Psoas muscle (tissue), 8 donors: ENCODE measurements around the gene FAM149B1. TPM values are rescaled to one million over a fixed set of nuclear protein-coding genes. Genes with fewer than 3 reads are reported as not detected.

Experiments
- ATAC-seq, 4 donors: fragments of 200-7000 bp; cut with Tn5 transposase; one replicate each; pipeline ENCODE4 v1.9.1; 2020; ENCODE audit warnings: moderate library complexity in 3 of 4, mild to moderate bottlenecking in 2 of 4
- DNase-seq, 2 donors: peaks; one replicate each; pipeline ENCODE4 v3.0.0-alpha.2; 2020
- H3K27ac ChIP-seq: fragments of 200-600 bp; one replicate; pipeline ENCODE4 v1.8.0; 2022
- H3K27me3 ChIP-seq, 3 donors: fragments of 200-600 bp in 1 of 3; one replicate each; pipeline versions ENCODE4 v1.6.1 to v1.8.0; 2013 to 2022; ENCODE audit warnings: low read length in 2 of 3, mild to moderate bottlenecking in 2 of 3, moderate library complexity in 1 of 3; ENCODE audit not compliant: insufficient read depth in 3 of 3
- H3K36me3 ChIP-seq, 2 donors: fragments of 200-600 bp in 1 of 2; one replicate each; pipeline versions ENCODE4 v1.6.1 to v1.8.0; 2013 to 2022; ENCODE audit warnings: low read depth in 1 of 2, mild to moderate bottlenecking in 1 of 2, moderate library complexity in 1 of 2; ENCODE audit not compliant: insufficient read depth in 1 of 2
- H3K4me1 ChIP-seq: fragments of 200-600 bp; one replicate; pipeline ENCODE4 v1.8.0; 2022
- H3K4me3 ChIP-seq: fragments of 200-600 bp; one replicate; pipeline ENCODE4 v1.8.0; 2022; ENCODE audit warnings: mild to moderate bottlenecking
- H3K9me3 ChIP-seq: fragments of 200-600 bp; one replicate; pipeline ENCODE4 v1.8.0; 2022
- WGBS, 3 donors: extraction: QIAGEN DNeasy Blood & Tissue Kit; methylation state at CpG; one replicate each; pipeline versions ENCODE4 v1.1.6 to v1.1.7; 2013; 5-methylcytosine and 5-hydroxymethylcytosine counted together
- intact Hi-C, 2 donors: fragments of 100-400 bp; cut with DNase I; formaldehyde crosslinking; loops; one replicate each; pipeline versions ENCODE4 v1.11.0 to v1.14.2; 2022
- polyA plus RNA-seq, 3 donors: library from polyadenylated mRNA; stranded (reverse); fragments of 200-250 nt; gene quantifications; one replicate each; pipeline ENCODE4 v1.2.3, GENCODE V29; 2013
- total RNA-seq, 4 donors: library from RNA; stranded (reverse); fragmentation: NEBNext Ultra II Directional in 2 of 4; extraction: Animal tissue kit (Norgen Biotek cat#: 25700) in 2 of 4; gene quantifications; one replicate each; pipeline versions ENCODE4 v1.2.1 to v1.2.4, GENCODE V29; 2021 to 2023
- TF ChIP-seq, protein P1 (sequence below): fragments of 200-600 bp; IDR thresholded peaks from one replicate; pipeline ENCODE4 v1.8.0; 2022; ENCODE audit warnings: antibody characterized with exemption
- donor health status: healthy with polysubstance abuse.
- donor health status: DM: no; HTN: no; CAD: no; lungs with moderate emphysema.
- donor health status: Bipolar disorder and iron deficiency.
- donor health status: healthy.
- donor health status: DM: yes; HTN: yes; CAD: no.
- donor health status: DM: no; HTN: no; CAD: no.
- donor health status: DM: no; HTN: no; CAD: no.
- donor health status: DM: yes; HTN: yes; CAD: no.

FAM149B1 gene
- total and polyA plus RNA-seq, 7 donors: 8.2 to 18.1 (median 10.8) TPM

DNA sequence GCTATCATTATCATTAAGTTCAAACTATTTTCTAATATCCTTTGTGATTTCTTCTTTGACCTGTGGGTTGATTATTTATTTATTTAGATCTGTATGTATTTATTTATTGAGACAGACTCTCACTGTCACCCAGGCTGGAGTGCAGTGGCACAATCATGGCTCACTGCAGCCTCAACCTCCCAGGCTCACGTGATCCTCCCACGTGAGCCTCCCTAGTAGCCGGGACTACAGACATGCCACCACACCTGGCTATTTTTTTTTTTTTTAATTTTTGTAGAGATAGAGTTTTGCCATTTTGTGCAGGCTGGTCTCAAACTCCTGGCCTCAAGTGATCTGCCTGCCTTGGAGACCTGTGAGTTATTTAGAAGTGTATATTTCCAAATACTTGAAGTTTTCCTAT, 113.2 kb downstream of the FAM149B1 start:
- TF ChIP-seq, protein P1, sequence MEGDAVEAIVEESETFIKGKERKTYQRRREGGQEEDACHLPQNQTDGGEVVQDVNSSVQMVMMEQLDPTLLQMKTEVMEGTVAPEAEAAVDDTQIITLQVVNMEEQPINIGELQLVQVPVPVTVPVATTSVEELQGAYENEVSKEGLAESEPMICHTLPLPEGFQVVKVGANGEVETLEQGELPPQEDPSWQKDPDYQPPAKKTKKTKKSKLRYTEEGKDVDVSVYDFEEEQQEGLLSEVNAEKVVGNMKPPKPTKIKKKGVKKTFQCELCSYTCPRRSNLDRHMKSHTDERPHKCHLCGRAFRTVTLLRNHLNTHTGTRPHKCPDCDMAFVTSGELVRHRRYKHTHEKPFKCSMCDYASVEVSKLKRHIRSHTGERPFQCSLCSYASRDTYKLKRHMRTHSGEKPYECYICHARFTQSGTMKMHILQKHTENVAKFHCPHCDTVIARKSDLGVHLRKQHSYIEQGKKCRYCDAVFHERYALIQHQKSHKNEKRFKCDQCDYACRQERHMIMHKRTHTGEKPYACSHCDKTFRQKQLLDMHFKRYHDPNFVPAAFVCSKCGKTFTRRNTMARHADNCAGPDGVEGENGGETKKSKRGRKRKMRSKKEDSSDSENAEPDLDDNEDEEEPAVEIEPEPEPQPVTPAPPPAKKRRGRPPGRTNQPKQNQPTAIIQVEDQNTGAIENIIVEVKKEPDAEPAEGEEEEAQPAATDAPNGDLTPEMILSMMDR: no peak
- Histone ChIP-seq H3K4me1 (no peaks in the 10 kb centered on the region), H3K36me3 (no peaks in the 10 kb centered on the region), H3K27ac (no peak overlapping the region), H3K4me3 (no peak overlapping the region), H3K27me3 (no peaks in the 10 kb centered on the region), H3K9me3 (no peaks in the 10 kb centered on the region)
- 84 to 86% (median 85%) methylated on average over 3 of the region's 3 CpGs for WGBS, 3 donors
- DNase-seq (no peak), ATAC-seq (no peak)
- intact Hi-C loops: no loop called here

DNA sequence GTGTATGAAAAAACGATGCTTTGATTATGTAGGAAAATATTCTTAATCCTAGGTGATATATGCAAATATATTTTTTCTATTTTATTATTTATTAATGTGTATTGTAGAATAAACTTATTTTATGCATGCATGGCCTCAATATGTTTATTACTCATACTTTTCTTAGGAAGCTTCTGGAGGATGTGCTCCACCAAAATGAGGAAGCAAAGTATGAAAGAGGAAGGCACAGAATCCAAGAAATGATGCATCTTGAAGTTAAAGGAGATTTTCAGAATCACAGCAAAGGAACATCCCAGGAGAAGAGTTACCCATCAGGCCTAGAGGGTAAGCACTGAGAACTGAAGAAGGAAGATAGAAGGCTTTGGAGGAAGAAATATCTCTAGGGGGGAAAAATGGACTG, 119.5 kb downstream of the FAM149B1 start:
- Histone ChIP-seq H3K27ac (no peak overlapping the region), H3K4me3 (no peak overlapping the region), H3K27me3 (no peaks in the 10 kb centered on the region), H3K4me1 (no peaks in the 10 kb centered on the region), H3K9me3 (no peaks in the 10 kb centered on the region), H3K36me3 (peaks cover 0 to 13% of the 10 kb centered on the region in 2 donors)
- 87 to 94% (median 91%) methylated on average over 1 of the region's 1 CpG for WGBS, 3 donors
- ATAC-seq: no peak
- intact Hi-C loops: no loop called here
- DNase-seq: no peak
- TF ChIP-seq, protein P1: no peak

DNA sequence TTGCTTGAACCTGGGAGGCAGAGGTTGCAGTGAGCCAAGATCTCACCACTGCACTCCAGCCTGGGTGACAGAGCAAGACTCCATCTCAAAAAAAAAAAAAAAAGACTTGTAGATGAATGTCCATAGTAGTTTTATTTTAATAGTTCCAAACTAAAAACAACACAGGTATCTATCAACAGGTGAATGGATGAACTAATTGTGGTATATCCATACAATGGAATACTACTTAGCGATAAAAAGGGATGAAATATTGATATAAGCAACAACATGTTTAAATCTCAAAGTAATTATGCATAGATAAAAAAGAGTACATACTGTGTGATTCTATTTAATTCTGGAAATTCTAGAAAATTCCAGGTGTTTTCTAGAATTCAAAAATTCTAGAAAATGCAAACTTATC, 122.0 kb downstream of the FAM149B1 start:
- peaks cover 0 to 13% of the 10 kb centered on the region in 2 donors for H3K36me3 ChIP-seq
- intact Hi-C loops: no loop called here
- TF ChIP-seq, protein P1: no peak
- H3K9me3 ChIP-seq: no peaks in the 10 kb centered on the region
- H3K4me3 ChIP-seq: no peak overlapping the region
- ATAC-seq (no peak), DNase-seq (no peak)
- WGBS, 3 donors: 97 to 100% (median 97%) methylated on average over 1 of the region's 1 CpG
- H3K27me3 ChIP-seq: no peaks in the 10 kb centered on the region
- H3K4me1 ChIP-seq: no peaks in the 10 kb centered on the region
- H3K27ac ChIP-seq: no peak overlapping the region

DNA sequence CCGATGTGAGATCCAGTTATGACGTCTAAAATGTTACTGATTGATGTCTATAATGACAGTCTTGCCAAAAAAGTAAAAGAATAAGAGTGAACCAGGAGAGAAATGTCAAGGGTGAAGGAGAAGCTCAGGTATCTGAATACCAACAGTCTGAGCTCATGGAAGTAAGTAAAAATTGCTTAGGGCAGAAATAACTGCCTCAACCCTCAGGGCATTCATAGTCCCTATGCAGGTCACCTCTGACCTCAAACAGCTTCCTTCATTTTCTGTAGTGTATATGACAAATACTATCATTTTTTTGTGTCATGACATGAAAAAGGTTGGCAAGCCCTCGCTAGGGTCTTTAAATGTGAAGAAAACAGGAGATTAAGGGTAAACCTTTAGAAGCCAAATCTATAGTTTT, 125.5 kb downstream of the FAM149B1 start:
- 50 to 76% (median 55%) methylated on average over 3 of the region's 3 CpGs for WGBS, 3 donors
- peaks cover 0 to 16% of the 10 kb centered on the region in 2 donors for H3K36me3 ChIP-seq
- no peak overlapping the region for H3K27ac ChIP-seq
- no peak for ATAC-seq
- TF ChIP-seq, protein P1: no peak
- no peaks in the 10 kb centered on the region for H3K9me3 ChIP-seq
- H3K4me3 ChIP-seq: no peak overlapping the region
- DNase-seq: no peak
- no peaks in the 10 kb centered on the region for H3K4me1 ChIP-seq
- intact Hi-C loops: no loop called here
- H3K27me3 ChIP-seq: no peaks in the 10 kb centered on the region

Other genes with a start within 250 kb of the FAM149B1 start
- gene PLA2G12B, start 213.3 kb upstream of the FAM149B1 start, total RNA-seq: under 1 TPM in 1 of 4 donors, not detected in 3; 0.22 TPM
- under 1 TPM in 1 of 3 donors, not detected in 2; 0.10 TPM for gene PLA2G12B, start 213.3 kb upstream of the FAM149B1 start, polyA plus RNA-seq
- 100 to 1,000 TPM in 2 of 4 donors, 10 to 100 TPM in 2; 38.1 to 205 (median 82.3) TPM for gene P4HA1, start 71.3 kb upstream of the FAM149B1 start, total RNA-seq
- gene P4HA1, start 71.3 kb upstream of the FAM149B1 start, polyA plus RNA-seq: 100 to 1,000 TPM in 1 of 3 donors, 10 to 100 TPM in 1, 1 to 10 TPM in 1; 6.2 to 262 (median 73.2) TPM
- gene NUDT13, start 57.7 kb upstream of the FAM149B1 start, total RNA-seq: 1 to 10 TPM; 1.1 to 3.2 (median 2.3) TPM
- gene NUDT13, start 57.7 kb upstream of the FAM149B1 start, polyA plus RNA-seq: 1 to 10 TPM in 2 of 3 donors, under 1 TPM in 1; 0.69 to 4.6 (median 3.7) TPM
- gene ECD, start 111 bp upstream of the FAM149B1 start, total RNA-seq: 10 to 100 TPM; 12.2 to 17.1 (median 15.0) TPM
- 10 to 100 TPM in 1 of 3 donors, 1 to 10 TPM in 2; 7.0 to 10.7 (median 8.1) TPM for gene ECD, start 111 bp upstream of the FAM149B1 start, polyA plus RNA-seq
- 10 to 100 TPM in 1 of 4 donors, 1 to 10 TPM in 3; 6.6 to 11.2 (median 8.6) TPM for gene DNAJC9, start 79.1 kb downstream of the FAM149B1 start, total RNA-seq
- 10 to 100 TPM in 2 of 3 donors, 1 to 10 TPM in 1; 6.3 to 16.6 (median 10.3) TPM for gene DNAJC9, start 79.1 kb downstream of the FAM149B1 start, polyA plus RNA-seq
- 100 to 1,000 TPM; 104 to 129 (median 119) TPM for gene MRPS16, start 84.5 kb downstream of the FAM149B1 start, total RNA-seq
- 100 to 1,000 TPM in 2 of 3 donors, 10 to 100 TPM in 1; 82.2 to 132 (median 128) TPM for gene MRPS16, start 84.5 kb downstream of the FAM149B1 start, polyA plus RNA-seq
- gene CFAP70, start 190.7 kb downstream of the FAM149B1 start, total RNA-seq: under 1 TPM; 0.38 to 0.86 (median 0.64) TPM
- under 1 TPM; 0.08 to 0.83 (median 0.30) TPM for gene CFAP70, start 190.7 kb downstream of the FAM149B1 start, polyA plus RNA-seq
- gene ANXA7, start 245.9 kb downstream of the FAM149B1 start, total RNA-seq: 100 to 1,000 TPM; 134 to 205 (median 161) TPM
- 100 to 1,000 TPM in 1 of 3 donors, 10 to 100 TPM in 2; 69.0 to 166 (median 99.1) TPM for gene ANXA7, start 245.9 kb downstream of the FAM149B1 start, polyA plus RNA-seq